ENCODE results near the gene SLC44A1.
"Not testable (repeated sequence)": the region's sequence is repeated elsewhere in the genome, so short reads cannot be mapped to it uniquely, and the experiment has no call there.

SLC44A1 gene

DNA sequence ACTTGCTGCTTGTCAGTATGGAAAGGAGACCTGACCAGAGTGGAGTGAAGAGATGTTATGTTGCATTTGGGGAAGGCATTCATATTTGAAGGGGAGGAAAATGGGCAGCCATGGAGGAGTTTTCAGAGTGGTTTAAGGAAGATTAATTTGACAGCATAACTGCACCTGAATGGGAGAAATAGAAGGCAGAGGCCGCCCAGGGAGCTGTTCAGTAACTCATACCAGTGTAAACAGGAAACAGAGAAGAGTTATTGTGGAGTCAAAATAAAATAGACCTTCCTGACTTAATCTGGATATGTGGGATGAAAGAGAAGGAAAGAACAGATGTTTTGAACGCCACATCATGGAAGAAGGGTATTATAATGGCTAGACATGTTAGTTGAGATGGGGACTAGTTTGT, 13.4 kb downstream of the SLC44A1 start:
- no peak for TF ChIP-seq ARNT (IDR thresholded peaks at IDR 0.05)
- TF ChIP-seq TARDBP (IDR thresholded peaks at IDR 0.05): no peak
- no peak for TF ChIP-seq LEF1 (IDR thresholded peaks at IDR 0.05; ENCODE audit: borderline replicate concordance)
- TF ChIP-seq, protein P1, sequence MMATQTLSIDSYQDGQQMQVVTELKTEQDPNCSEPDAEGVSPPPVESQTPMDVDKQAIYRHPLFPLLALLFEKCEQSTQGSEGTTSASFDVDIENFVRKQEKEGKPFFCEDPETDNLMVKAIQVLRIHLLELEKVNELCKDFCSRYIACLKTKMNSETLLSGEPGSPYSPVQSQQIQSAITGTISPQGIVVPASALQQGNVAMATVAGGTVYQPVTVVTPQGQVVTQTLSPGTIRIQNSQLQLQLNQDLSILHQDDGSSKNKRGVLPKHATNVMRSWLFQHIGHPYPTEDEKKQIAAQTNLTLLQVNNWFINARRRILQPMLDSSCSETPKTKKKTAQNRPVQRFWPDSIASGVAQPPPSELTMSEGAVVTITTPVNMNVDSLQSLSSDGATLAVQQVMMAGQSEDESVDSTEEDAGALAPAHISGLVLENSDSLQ (IDR thresholded peaks at IDR 0.05): no peak
- TF ChIP-seq SUZ12 (IDR thresholded peaks at IDR 0.05): no peak
- TF ChIP-seq SP1 (IDR thresholded peaks at IDR 0.05): no peak
- no peak for TF ChIP-seq HDGF (IDR thresholded peaks at IDR 0.05; ENCODE audit: borderline replicate concordance)
- no peak for TF ChIP-seq L3MBTL2 (conservative IDR thresholded peaks at IDR 0.05)
- no peak for TF ChIP-seq ZNF384 (IDR thresholded peaks at IDR 0.05)
- TF ChIP-seq FOXA1 (IDR thresholded peaks at IDR 0.05): no peak
- TF ChIP-seq CTBP1 (IDR thresholded peaks at IDR 0.05; ENCODE audit: borderline replicate concordance): no peak
- TF ChIP-seq ELF4 (IDR thresholded peaks at IDR 0.05): no peak
- no peak for TF ChIP-seq BHLHE40 (IDR thresholded peaks at IDR 0.05; ENCODE audit: borderline replicate concordance)
- no peak for TF ChIP-seq NFRKB (IDR thresholded peaks at IDR 0.05)
- TF ChIP-seq FOXM1 (IDR thresholded peaks at IDR 0.05; ENCODE audit: borderline replicate concordance): no peak
- TF ChIP-seq FOXK2 (IDR thresholded peaks at IDR 0.05): no peak
- ChIA-PET POLR2A (no interaction called here), CTCF (no interaction called here)
- DNase-seq (ENCODE audit: extremely low spot score): no peak

DNA sequence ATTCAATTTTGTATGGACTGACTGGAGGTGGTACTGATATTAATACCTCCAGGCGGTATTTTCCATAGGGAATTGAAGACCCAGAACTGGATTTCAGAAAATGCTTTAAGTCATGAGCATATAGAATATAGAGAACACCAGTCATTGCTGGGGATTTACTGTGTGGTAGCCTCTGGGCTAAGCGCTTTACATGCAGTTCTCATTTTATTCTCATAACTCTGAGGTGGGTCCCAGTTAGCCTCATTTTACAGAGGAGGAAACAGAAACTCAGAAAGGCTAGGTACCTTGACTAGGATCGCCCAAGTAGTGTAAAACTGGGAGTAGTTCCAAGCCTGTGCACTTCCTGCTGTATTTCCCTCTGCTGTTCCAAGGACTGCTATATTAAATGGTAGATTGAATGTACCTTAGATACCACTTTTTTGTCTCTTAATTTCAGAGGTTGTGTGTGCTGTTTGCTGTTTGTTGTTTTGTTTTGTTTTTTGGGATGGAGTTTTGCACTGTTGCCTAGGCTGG, 13.8 kb downstream of the SLC44A1 start:
- POLR2A ChIA-PET: no interaction called here
- TF ChIP-seq ELF4 (IDR thresholded peaks at IDR 0.05) (no peak), NFRKB (IDR thresholded peaks at IDR 0.05) (no peak), SP1 (IDR thresholded peaks at IDR 0.05) (no peak), HDGF (IDR thresholded peaks at IDR 0.05; ENCODE audit: borderline replicate concordance) (no peak), BHLHE40 (IDR thresholded peaks at IDR 0.05; ENCODE audit: borderline replicate concordance) (no peak), CTBP1 (IDR thresholded peaks at IDR 0.05; ENCODE audit: borderline replicate concordance) (no peak), SUZ12 (IDR thresholded peaks at IDR 0.05) (no peak), LEF1 (IDR thresholded peaks at IDR 0.05; ENCODE audit: borderline replicate concordance) (no peak), FOXA1 (IDR thresholded peaks at IDR 0.05) (no peak), FOXM1 (IDR thresholded peaks at IDR 0.05; ENCODE audit: borderline replicate concordance) (no peak), ZNF384 (IDR thresholded peaks at IDR 0.05) (no peak), FOXK2 (IDR thresholded peaks at IDR 0.05) (no peak), L3MBTL2 (conservative IDR thresholded peaks at IDR 0.05) (no peak), TARDBP (IDR thresholded peaks at IDR 0.05) (no peak), ARNT (IDR thresholded peaks at IDR 0.05) (no peak)
- TF ChIP-seq, protein P1 (IDR thresholded peaks at IDR 0.05): no peak
- CTCF ChIA-PET: no interaction called here
- no peak for DNase-seq (ENCODE audit: extremely low spot score)

DNA sequence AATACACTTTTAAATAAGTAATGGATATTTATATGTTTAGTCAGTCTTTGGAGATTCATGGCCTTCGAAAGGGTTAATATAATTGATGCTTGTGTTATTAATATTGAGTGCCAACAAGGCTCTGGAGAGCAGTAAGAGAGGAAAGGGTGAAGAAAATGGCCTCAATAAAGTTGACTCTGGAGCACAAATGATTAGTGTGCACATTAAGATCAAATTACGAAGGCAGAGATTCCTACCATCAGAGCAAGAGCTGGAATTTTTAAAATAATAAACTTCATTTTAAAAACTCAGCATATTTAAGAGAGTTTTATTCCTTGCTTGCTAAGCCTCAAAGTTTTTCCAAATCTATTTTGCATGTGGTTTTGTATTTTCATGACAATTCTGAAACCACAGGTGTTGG, 14.8 kb downstream of the SLC44A1 start:
- no peak for TF ChIP-seq ZNF384 (IDR thresholded peaks at IDR 0.05)
- TF ChIP-seq, protein P1 (IDR thresholded peaks at IDR 0.05): peak; percentile 25; the same call in 1 of the 2 replicates
- DNase-seq (ENCODE audit: extremely low spot score): no peak
- ChIA-PET POLR2A (no interaction called here), CTCF (no interaction called here)

DNA sequence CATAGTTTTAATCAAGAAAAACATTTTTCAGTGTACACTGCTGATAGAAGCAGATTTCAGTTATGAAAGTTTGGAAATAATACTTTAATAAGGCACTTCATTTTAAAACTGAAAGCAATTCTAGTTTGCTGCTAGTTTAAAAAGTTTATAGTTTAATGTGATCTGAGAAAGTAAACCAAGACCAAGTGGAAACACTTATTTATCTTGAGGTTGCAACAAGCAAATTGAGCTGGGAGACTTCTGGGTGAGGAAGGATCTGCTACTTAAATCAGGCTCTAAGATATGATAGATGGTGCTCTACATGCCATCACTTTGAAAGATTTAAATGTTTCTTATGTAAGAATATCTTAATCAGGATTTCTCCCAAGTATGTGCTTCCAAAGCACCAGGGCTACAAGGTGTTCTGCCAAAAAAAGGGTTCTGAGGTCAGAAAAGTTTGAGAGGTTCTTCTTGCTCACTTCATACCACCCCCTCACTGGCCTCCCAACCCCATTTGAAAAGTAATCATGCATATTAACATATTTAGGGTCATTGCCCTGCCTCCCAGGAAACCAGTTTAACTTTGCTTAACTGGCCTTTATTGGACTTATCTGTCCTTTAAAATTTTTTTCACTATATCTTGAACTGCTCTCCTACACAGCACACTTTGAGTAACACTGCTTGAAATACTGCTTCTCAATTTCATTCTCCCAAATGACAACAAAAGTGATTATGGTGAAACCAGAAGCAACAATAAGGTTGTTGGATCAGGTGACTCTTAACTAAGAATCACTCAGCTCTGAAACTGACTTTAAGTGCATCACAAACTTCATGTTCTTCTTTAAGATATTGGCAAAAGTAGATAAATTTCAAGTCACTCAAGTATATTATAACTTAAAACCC, 15.5 kb downstream of the SLC44A1 start:
- POLR2A ChIA-PET: no interaction called here
- DNase-seq (ENCODE audit: extremely low spot score): no peak
- TF ChIP-seq HDGF (IDR thresholded peaks at IDR 0.05; ENCODE audit: borderline replicate concordance) (no peak), SUZ12 (IDR thresholded peaks at IDR 0.05) (no peak), TARDBP (IDR thresholded peaks at IDR 0.05) (no peak), L3MBTL2 (conservative IDR thresholded peaks at IDR 0.05) (no peak), ELF4 (IDR thresholded peaks at IDR 0.05) (no peak), CTBP1 (IDR thresholded peaks at IDR 0.05; ENCODE audit: borderline replicate concordance) (no peak), BHLHE40 (IDR thresholded peaks at IDR 0.05; ENCODE audit: borderline replicate concordance) (no peak), FOXA1 (IDR thresholded peaks at IDR 0.05) (no peak), SP1 (IDR thresholded peaks at IDR 0.05) (no peak), ARNT (IDR thresholded peaks at IDR 0.05) (no peak)
- CTCF ChIA-PET: no interaction called here

DNA sequence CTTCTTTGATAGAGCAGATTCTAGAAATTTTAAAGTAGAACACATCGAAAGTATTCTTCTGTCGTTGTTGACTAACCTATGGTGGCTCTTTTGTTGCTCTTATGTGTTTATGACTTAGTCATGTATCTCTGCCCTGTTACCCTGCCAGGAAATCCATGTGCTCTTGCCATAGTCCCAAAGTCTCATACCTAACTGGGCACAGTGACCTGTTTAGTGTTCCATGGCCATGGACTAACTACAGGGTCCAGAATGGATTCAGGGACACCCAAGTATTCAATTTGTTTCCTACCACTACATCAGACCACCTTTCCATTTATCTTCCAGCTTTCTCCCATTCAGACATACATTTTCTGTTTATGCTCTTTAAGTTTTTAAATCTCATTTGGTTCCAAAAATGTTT, 18.0 kb downstream of the SLC44A1 start:
- POLR2A ChIA-PET: no interaction called here
- no peak for DNase-seq (ENCODE audit: extremely low spot score)
- CTCF ChIA-PET: interaction anchor here (1.8 kb wide), 1 partner anchor 18 kb away, joined by 5 read pairs; the partner anchor contains the start of gene SLC44A1
- TF ChIP-seq TARDBP (IDR thresholded peaks at IDR 0.05) (no peak), BHLHE40 (IDR thresholded peaks at IDR 0.05; ENCODE audit: borderline replicate concordance) (no peak), SP1 (IDR thresholded peaks at IDR 0.05) (no peak), SUZ12 (IDR thresholded peaks at IDR 0.05) (no peak), NFRKB (IDR thresholded peaks at IDR 0.05) (no peak), LEF1 (IDR thresholded peaks at IDR 0.05; ENCODE audit: borderline replicate concordance) (no peak), FOXM1 (IDR thresholded peaks at IDR 0.05; ENCODE audit: borderline replicate concordance) (no peak), FOXA1 (IDR thresholded peaks at IDR 0.05) (no peak)

DNA sequence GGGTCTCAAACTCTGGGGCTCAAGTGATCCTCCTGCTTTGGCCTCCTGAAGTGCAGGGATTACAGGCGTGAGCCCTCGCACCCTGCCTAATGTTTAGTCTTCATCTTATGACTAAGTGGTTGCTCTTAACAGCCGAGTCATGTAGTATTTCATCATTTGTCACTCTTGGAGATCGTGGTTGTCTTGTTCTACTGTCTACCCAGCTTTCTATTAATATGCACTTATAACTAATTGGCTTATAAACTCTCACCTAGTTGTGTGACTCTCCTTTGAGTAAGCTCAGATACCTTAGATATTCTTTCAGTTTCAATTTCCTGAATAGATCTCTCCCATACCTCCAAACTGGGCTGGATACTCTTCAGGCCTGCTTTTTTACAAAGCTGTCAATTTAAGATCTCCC, 19.9 kb downstream of the SLC44A1 start:
- POLR2A ChIA-PET: interaction anchor here (0.6 kb wide), 1 partner anchor 20 kb away, joined by 4 read pairs; the partner anchor contains the start of gene SLC44A1
- CTCF ChIA-PET: no interaction called here
- no peak for DNase-seq (ENCODE audit: extremely low spot score)
- TF ChIP-seq LEF1 (IDR thresholded peaks at IDR 0.05; ENCODE audit: borderline replicate concordance): no peak
- TF ChIP-seq, protein P1 (IDR thresholded peaks at IDR 0.05): no peak
- TF ChIP-seq ZNF384 (IDR thresholded peaks at IDR 0.05): no peak
- TF ChIP-seq L3MBTL2 (conservative IDR thresholded peaks at IDR 0.05): no peak
- TF ChIP-seq FOXA1 (IDR thresholded peaks at IDR 0.05): no peak
- TF ChIP-seq NFRKB (IDR thresholded peaks at IDR 0.05): no peak

DNA sequence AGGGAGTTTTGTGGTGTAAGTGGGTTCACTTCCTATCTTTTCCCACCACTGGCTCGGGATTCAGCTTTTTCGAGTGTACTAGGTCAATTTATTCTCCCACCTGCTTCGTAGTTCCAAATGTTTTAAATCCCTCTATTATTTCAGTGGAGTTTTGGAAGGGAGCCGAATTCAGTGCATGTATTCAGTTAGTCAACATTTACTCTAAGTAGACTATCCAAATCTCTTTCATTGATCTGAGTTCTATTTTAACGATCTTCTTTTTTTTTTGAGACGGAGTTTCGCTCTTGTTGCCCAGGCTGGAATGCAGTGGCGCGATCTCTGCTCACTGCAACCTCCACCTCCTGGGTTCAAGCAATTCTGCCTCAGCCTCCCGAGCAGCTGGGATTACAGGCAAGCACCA, 23.8 kb downstream of the SLC44A1 start:
- DNase-seq (ENCODE audit: extremely low spot score); POLR2A ChIA-PET; CTCF ChIA-PET: not testable (repeated sequence)
